CMK (cell line): ENCODE data around the gene PTPRM.

Source experiments
- DNase-seq: peaks from one replicate; pipeline ENCODE4 v3.0.0-alpha.2; 2010; ENCODE audit warnings: low read depth

PTPRM gene

DNA sequence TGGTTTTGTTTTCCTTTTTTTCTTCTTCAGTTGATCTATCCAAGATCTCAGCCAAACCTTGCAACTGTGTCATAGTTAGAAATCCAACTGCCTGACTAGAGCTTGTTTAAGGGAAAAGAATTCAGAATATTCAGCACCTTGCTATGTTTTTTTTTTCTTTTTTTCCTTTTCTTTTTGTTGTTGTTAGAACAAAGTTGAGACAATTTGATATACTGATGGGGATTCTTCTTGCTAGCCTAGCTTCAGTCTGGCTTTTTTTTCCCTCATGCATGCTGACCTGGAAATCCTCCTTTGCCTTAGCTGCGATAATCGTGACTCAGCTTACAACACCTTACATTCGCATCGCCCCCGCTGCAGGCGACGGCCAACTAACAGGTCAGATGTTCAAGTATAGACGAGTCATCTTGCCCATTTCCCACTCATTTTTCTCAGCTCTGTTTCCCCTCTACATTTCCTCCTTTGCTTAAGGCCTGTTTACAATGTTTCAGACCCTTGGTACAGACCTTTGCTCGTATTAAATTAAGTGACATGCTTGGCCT lies 554.9 kb downstream of the PTPRM start:
- DNase-seq, result no peak

DNA sequence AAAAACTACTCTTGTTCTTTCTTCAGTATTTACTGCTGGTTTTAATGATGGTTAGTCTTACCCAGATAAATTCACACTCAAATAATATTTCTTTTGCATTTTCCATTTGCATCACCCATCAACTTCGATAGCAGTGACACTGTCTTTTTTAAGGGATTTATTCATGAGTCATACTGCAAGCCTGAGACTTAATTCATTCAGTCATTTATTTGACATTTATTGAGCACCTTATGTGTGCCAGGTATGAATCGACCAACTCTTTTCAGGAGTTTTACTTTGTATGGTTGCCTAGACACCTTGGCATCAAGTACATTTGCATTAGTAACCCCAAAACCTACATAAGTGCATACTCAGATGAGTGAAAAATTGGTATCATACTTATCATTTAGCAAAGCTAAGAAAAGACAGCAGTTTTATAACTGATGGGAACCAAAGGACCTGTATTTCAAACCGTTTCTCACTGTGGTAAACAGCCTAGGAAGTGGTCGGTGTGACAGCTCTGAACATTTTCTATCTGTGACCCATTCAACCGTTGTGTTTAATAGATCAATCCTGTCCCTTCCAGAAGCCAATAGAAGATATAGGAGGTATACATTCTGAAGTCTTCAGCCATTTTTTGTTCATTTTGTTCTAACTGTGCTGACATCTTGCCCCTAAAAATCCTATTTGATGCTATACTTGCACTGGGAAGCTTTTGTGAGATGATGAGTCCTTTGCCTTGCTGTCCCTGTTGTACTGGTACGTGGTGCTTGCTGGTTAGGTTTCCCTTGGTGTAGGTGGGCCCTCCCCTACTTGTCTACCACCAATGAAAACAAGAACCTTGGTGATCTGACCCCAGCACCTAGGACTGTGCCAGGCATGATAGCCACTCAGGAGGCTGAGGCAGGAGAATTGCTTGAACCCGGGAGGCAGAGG lies 557.4 kb downstream of the PTPRM start:
- DNase-seq, result no peak

DNA sequence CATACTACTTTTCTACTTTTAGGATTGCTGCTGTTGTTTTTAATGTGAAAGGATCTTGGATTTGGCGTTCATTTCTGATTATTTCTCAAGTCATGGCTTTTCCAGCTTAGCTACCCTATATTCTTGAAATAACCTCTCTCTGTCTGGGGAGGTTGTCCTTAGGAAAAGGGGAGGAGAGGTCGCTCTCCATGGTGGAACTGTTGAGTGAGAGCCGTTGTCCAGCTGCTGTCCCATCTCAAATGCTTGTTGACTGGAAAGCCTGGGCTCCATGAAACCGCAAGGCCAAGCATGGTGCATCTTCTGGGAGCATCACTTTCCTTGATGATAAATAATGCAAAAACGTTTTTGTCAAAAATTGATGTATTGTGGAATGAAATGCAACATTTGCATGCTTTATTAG lies 563.0 kb downstream of the PTPRM start:
- DNase-seq, result no peak

DNA sequence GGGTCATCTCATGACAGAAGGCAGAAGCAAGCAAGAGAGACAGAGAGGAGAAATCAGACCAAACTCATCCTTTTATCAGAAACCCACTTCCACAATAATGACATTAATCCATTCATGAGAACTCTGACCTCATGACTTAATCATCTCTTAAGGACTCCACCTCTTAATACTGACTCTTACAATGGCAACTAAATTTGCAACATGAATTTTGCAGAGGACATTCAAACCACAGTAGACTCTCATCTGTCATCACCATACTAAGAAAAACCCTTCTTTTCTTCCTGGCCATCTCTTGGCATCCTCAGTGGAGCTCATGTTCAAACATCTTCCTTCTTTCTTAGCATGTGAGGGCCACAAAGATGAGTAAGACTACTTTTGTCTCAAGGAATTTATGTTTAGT lies 565.9 kb downstream of the PTPRM start:
- DNase-seq, result no peak

DNA sequence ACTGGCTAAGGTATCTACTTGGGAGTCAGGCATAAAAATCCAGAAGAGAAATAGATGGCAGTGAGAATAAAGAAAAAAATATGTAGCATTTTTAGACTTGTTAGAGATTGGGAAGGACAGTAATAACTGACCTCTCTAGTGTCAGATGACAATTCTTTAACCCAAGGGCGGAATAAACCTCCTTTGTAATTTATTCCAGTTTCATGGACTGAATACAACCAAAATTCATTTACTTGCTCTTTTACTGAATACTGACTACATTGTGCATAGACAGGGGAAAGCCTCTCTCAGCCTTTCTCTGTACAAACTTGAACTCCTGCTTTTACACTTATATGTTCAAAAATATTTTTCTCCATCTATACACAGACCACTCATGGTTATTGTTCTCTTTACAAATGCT lies 566.8 kb downstream of the PTPRM start:
- DNase-seq, result no peak

DNA sequence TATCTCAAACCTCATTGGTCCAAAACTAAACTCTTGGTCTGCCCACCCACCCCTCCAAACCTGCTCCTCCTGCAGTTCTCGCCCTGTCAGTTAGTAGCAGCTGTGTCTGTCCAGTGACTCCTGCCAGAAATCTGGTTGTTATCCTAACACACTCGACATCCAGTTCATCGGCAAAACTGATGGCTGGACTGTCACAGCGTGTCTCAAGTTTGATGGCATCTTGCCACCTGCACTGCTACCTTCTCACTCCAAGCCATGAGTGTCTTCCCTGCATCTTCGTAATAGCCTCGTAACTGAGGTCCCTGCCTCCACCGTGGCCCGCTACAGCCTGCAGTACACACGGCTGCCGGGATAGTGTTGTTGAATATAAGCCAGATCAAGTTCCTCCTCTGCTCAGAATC lies 572.0 kb downstream of the PTPRM start:
- DNase-seq, result no peak

DNA sequence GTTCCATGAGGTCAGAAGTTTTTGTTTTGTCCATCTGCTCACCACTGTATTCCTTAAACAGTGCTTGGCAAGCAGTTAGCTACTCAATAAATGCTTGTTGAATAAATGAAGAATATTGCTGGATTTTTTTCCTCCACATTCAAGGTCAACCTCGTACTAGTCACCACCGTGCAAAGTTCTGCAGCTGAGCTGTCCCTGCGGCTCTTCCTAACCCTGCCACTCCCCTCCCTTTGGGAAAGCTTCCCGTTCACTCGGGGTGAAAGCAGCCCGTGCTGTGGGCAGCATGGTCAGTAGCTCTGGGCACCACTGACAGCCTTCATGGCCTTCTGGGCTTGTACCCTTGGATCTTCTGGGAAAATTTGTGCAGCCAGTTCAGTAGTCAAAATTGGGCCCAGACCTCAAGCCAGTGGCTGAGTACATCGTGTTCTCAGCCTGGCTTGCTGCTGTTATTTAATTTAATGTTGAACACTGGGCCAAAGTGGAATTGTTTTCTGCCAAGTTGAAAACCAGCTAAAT lies 572.8 kb downstream of the PTPRM start:
- no peak for DNase-seq

DNA sequence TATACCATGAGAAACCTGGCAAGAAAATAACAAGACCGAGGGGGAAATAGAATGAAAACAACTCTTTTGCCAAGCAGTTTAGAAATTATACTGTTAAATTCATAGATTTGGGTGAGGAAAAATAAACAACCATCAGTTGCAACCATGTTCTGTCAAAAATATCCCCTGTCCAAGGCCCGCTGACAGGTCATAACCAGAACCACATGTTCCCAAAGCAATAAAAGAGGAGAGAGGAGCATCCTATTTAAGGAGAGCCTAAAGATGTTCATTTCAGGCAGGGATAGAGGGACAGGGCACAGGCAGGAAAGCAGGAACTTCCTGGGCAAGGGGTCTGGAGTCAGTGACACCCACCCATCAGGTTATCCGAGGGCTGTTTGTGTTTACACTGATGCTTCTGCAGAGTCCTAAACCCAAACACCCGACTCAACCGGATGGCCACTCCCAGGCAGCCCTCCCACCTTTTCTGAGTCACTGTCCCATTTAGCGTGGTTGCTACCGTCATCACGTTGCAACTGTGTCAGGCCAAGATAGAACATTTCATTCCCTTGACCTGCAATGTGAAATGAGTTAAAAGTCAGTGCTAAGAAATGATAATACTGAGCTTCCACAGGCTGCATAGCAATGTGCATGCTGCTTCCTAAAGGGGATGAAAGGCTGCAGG lies 573.9 kb downstream of the PTPRM start:
- no peak for DNase-seq

DNA sequence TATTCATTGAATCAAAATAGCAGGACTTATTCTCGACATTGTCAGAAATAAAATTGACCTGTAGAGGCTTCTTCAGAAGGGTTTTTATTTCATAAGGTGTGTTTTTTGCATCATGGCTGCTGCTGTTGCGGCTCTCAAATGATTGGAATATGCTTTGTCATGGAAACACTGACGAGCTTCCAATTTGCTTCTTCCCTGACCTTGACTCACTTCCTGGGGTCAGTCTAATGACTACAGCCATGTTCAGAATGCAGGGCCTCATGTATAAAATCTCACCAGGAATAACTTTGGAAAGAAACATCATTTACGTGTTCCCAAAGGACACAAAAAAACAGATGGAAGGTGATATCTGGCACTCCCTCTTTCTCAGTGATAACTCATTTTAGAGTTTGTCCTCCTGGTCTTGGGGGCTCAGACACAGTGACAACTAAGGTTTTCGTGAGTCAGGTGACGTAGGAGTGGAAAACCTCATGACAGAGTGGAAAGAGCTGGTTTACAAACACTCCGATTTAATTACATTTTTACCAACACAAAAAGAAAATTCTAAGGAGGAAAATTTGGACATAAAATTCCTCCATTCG lies 575.1 kb downstream of the PTPRM start:
- DNase-seq, result no peak

DNA sequence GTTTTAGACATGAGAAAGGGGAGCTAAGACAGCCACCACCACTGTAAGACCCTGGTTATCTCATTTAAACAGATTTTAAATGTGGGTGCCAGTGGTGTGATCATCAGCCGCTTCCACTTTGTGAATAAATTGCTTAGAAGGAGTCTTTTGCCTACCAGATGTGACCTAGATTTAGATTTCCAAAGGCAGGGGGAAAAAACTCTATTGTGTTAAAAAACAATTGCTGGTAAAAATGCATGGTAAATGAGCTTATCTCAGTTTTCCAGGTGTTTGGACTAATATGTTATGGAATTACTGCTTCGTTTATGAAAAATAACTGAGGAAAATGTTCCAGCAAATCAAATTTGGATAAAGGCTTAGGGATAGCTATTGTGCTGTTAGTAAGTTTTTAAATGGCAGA lies 575.8 kb downstream of the PTPRM start:
- DNase-seq, result no peak

DNA sequence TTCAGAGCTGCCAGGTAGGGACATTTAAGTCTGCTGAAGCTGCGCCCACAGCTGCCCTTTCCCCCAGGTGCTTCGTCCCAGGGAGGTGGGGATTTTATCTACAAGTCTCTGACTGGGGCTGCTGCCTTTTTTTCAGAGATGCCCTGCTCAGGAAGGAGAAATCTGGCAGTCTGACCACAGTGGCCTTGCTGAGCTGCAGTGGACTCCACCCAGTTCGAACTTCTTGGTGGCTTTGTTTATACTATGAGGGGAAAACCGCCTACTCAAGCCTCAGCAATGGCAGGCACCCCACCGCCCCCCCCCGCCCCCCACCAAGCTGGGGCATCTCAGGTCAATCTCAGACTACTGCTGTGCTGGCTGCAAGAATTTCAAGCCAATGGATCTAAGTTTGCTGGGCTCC lies 584.1 kb downstream of the PTPRM start:
- no peak for DNase-seq

DNA sequence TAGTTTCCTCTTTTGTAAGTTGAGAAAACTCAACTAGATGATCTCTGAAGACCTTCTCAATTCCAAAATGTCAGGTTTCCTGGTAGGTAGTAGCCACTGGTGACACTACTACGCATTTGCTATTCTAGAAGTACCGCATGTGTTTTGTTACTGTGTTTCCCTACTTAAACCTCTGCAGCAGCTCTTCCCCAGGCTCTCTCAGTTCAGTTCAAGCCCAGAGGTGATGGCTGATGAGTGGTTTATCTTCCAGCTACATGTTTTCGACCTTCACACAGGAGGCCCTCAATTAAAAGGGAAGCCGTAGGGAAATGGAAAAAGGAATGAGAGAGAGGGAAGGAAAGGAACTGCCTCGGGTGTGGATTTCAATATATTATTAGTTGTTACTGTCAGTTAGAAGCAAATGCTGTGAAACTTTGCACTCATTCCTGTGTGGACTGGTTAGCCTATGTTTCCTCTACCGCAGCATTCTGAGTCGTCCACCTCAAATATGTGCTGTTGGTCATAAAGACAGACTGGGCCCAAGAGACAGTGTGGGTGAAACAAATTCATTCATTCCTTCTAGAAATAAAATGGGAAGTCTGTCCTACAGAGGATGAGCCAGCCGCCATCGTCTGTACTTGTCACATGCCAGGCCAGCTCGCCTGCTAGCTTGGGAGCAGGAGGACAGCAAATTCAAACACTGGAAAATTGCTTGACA lies 586.9 kb downstream of the PTPRM start:
- no peak for DNase-seq

DNA sequence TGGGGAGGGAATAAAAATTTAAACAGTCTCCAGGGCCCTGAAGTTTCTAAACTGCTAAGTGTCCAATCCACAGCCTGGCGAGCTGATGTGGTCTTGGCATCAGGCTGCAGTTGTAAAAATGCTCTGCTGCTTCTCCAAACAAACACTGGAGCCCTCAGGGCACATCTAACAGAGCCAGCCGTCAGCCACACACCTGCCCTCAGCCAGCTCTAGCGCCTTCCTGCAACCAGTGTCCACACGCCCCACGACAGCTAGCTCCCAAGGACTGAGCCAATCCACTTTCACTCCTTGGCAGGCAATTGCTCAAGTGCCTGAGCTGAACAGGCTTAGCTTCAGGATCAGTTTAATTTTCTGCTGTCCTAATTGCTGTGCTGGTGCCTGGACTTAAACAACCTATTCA lies 595.7 kb downstream of the PTPRM start:
- DNase-seq, result no peak

DNA sequence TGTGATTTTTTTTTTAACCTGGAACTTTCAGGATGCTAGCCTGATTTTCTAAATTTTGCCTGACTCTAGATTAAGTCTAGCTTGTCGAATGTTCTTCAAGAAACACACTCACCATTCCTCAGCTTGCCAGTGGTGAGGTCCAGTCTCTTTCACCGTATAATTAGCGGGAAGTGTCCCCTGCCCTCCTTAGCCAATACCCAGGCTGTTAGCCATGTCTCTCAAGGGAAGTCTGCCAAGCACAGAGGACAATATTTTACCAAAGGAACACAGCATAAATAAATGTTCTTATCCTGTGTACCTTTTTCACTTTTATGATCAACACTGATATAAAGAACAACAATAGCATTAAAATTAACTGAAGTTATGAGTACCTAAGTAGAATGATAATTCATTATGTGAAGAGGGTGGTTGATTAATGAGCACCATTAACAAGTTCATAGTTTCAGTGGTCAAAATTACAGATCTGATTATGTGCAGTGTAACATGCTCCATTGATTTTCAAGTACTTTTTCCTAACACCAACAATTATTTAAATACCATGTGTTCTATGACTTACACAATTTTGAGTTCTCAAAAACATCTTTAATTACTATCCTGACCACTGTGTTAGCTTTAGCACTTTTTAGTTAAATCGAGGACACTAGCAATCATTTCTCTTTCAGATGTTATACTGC lies 596.3 kb downstream of the PTPRM start:
- DNase-seq, result no peak

DNA sequence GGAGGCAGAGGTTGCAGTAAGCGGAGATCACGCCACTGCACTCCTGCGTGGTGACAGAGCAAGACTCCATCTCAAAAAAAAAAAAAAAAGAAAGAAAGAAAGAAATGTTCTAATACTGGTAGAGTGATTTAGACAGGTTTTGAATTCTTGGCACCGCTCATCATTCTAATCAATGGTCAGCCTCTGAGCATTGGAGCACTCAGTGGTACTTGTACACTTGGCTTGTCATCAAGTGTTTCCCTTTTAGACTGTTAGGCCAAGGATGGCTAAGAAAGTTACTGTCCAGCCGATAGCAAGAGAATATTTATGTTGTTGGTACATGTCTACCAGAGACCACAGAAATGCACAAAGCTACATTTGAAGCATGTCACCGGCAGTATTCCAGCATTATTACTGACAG lies 598.0 kb downstream of the PTPRM start:
- DNase-seq, result no peak

DNA sequence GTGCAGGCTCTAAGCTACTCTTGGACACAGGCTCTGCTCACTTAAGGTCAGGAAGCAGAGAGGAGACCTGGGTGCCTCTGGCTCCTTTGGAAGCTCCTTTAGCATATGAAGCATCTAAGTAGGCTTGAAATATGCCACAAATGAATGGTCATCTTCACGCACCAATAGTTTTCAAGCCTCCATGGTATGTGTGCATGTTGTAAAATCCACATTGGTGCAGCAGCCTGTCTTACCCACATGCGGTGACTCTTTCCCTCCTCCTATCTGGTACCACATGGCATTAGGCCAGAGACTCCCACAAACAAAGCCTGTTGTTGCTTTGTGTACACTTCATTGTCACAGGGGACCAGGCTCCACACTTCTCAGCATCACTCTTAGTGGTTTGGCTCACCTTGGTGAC lies 599.9 kb downstream of the PTPRM start:
- DNase-seq, result no peak

DNA sequence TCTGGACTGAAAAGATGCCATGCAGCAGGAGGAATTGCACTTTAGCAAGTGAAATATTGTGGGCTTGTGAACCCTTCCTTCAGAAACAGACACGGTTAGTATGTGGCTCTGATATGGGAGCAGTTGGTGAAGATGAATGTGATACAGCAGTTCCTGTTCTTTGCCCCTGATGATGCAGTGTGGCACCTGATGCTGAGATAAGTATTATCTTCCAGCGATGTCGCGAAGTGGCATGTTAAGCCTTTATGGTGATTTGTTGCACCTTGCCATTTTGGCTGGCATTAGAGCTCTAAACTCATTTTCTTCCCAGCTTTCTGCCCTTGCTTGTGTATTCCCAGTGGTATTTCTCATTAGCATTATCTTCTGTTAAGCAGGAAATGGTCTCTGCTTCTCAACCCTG lies 600.6 kb downstream of the PTPRM start:
- no peak for DNase-seq

DNA sequence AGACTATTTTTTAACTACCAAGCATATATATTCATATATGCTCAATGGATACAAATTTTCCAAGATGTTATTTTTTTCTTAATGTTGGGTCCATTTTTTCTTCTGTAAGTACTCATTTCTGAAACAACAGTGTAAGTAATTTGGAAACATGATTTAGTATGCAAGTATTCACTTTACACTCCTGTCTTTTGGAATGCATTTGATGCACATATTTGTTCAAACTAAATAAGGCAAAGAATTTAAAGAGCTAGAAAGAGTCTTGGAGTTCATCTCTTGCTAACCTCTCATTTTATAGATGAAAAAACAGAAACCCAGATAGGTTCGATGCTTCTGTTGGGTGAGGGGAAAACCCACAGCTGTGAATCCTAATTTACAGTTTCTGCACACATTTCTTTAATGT lies 602.6 kb downstream of the PTPRM start:
- no peak for DNase-seq

DNA sequence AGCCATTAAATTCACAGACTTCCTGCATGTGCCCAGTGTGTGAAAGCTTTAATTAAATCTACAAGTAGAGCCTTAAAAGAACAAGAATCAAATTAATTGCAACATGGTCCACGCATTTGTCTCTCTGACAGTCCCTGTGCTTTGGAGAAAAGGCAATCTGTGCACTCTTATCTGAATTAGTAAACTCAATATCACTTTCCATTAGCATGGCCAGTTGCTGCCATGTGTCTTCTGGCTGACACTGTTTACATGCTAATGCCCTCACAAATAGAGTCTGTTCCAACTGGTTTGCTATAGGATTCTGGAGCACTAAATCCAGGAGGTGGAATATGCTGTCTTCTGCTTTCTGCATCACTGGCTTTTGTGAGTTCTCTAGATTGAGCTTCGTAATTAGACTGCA lies 607.7 kb downstream of the PTPRM start:
- DNase-seq, result no peak

DNA sequence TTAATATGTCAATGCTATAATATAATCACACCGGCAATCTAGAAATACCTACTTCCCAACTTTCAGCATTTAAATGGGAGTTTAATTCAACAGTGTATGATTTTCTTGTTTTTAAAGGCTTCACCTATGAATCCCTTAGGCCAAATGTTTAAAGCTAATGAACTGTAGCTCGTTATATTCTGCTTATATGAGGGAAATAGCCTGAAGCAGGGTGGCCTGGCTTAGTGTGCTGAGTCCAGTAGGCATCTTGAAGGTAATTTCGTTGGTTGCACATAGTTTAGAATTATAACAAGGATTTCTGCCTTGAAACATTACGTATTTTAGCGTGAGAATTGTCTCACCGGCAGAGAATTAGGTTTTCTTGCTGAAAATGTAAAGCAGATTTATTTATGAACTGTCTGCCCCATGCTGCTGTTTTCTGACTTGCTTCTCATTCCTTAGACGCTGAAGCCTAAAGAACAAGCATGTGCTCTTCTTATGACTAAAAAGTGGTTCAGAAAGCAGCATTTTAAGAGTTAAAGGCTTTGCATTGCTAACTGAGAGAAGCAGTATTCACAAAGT lies 608.5 kb downstream of the PTPRM start:
- DNase-seq, result no peak

DNA sequence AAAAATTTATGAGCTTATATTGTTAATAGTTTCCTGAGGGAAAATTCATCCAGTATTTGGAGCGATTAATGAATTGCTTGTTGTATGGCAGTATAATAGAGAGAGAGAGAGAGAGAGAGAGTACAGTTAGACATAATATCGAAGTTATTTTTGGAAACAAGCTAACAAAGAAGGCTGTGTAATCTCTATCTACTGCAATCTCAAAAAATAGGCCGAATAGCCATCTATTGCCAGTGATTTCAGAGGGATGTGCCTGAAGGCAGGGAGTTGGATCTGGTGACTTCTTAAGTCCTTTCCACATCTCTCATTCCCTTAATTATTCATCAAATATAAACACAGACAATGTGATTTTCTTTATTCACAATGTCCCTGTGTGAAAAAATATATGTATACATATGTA lies 609.0 kb downstream of the PTPRM start:
- DNase-seq, result no peak
